WTC11 (cell line): ENCODE results near the gene HNRNPUL2. TPM values are rescaled to one million over a fixed set of nuclear protein-coding genes. Genes with fewer than 3 reads are reported as not detected.

Experiments used
- CREB1 ChIP-seq: sonication (generic); formaldehyde crosslinking; IDR thresholded peaks from 2 replicates; pipeline ENCODE4 v1.8.0; 2023; ENCODE audit warnings: mild to moderate bottlenecking, missing genetic modification reagents
- ETV6 ChIP-seq: sonication (generic); formaldehyde crosslinking; IDR thresholded peaks from 2 replicates; pipeline ENCODE4 v1.8.1; 2022; ENCODE audit warnings: mild to moderate bottlenecking, missing genetic modification reagents
- FOXK1 ChIP-seq: sonication (generic); formaldehyde crosslinking; IDR thresholded peaks from 2 replicates; pipeline ENCODE4 v1.8.0; 2022; ENCODE audit warnings: mild to moderate bottlenecking, moderate library complexity, missing genetic modification reagents
- HMGXB4 ChIP-seq: sonication (generic); formaldehyde crosslinking; IDR thresholded peaks from 2 replicates; pipeline ENCODE4 v1.8.1; 2023; ENCODE audit warnings: mild to moderate bottlenecking, moderate library complexity, missing genetic modification reagents
- KAT7 ChIP-seq: sonication (generic); formaldehyde crosslinking; IDR thresholded peaks from 2 replicates; pipeline ENCODE4 v1.8.1; 2023; ENCODE audit warnings: missing genetic modification reagents, mild to moderate bottlenecking, borderline replicate concordance
- MYBL2 ChIP-seq: sonication (generic); formaldehyde crosslinking; IDR thresholded peaks from 2 replicates; pipeline ENCODE4 v1.8.1; 2023; ENCODE audit warnings: mild to moderate bottlenecking, moderate library complexity, missing genetic modification reagents
- NFE2L1 ChIP-seq: sonication (generic); formaldehyde crosslinking; IDR thresholded peaks from 2 replicates; pipeline ENCODE4 v1.8.1; 2023; ENCODE audit warnings: missing genetic modification reagents
- NFYB ChIP-seq: sonication (generic); formaldehyde crosslinking; conservative IDR thresholded peaks from 2 replicates; pipeline ENCODE4 v1.8.0; 2022; ENCODE audit warnings: low read depth, missing genetic modification reagents
- PREB ChIP-seq: sonication (generic); formaldehyde crosslinking; IDR thresholded peaks from 2 replicates; pipeline ENCODE4 v1.8.1; 2022; ENCODE audit warnings: mild to moderate bottlenecking, missing genetic modification reagents, moderate library complexity, borderline replicate concordance
- PRRX2 ChIP-seq: fragments of 250-450 bp; sonication (Bioruptor Pico); IDR thresholded peaks from 2 replicates; pipeline ENCODE4 v1.8.0; 2021; ENCODE audit warnings: mild to moderate bottlenecking
- RORB ChIP-seq: fragments of 250-450 bp; sonication (Bioruptor Pico); IDR thresholded peaks from 2 replicates; pipeline ENCODE4 v1.9.0; 2021; ENCODE audit warnings: mild to moderate bottlenecking
- USF2 ChIP-seq: sonication (generic); formaldehyde crosslinking; IDR thresholded peaks from 2 replicates; pipeline ENCODE4 v1.8.1; 2023; ENCODE audit warnings: mild to moderate bottlenecking, missing genetic modification reagents, moderate library complexity
- ZBTB43 ChIP-seq: sonication (generic); formaldehyde crosslinking; IDR thresholded peaks from 2 replicates; pipeline ENCODE4 v1.8.1; 2023; ENCODE audit warnings: mild to moderate bottlenecking, missing genetic modification reagents
- ZNF263 ChIP-seq: sonication (generic); formaldehyde crosslinking; IDR thresholded peaks from 2 replicates; pipeline ENCODE4 v1.8.1; 2022; ENCODE audit warnings: low read depth, mild to moderate bottlenecking, moderate library complexity, missing genetic modification reagents
- ZNF396 ChIP-seq: fragments of 250-450 bp; sonication (Bioruptor Pico); IDR thresholded peaks from 2 replicates; pipeline ENCODE4 v1.8.0; 2021; ENCODE audit warnings: mild to moderate bottlenecking, moderate library complexity, borderline replicate concordance
- ZNF425 ChIP-seq: fragments of 250-450 bp; sonication (Bioruptor Pico); conservative IDR thresholded peaks from 2 replicates; pipeline ENCODE4 v1.9.0; 2021; ENCODE audit warnings: mild to moderate bottlenecking
- ZSCAN18 ChIP-seq: fragments of 250-450 bp; sonication (Bioruptor Pico); IDR thresholded peaks from 2 replicates; pipeline ENCODE4 v2.1.2; 2022; ENCODE audit warnings: mild to moderate bottlenecking, moderate library complexity
- total RNA-seq: library from RNA; stranded (reverse); gene quantifications from 3 replicates; pipeline ENCODE4 v1.2.3, GENCODE V29; 2021
- TF ChIP-seq, protein P1 (sequence below): sonication (generic); formaldehyde crosslinking; conservative IDR thresholded peaks from 2 replicates; pipeline ENCODE4 v1.8.1; 2022; ENCODE audit warnings: mild to moderate bottlenecking, missing genetic modification reagents
- TF ChIP-seq, protein P2 (sequence below): sonication (generic); formaldehyde crosslinking; IDR thresholded peaks from 2 replicates; pipeline ENCODE4 v1.8.0; 2022; ENCODE audit warnings: mild to moderate bottlenecking, missing genetic modification reagents
- TF ChIP-seq, protein P3 (sequence below): sonication (generic); formaldehyde crosslinking; IDR thresholded peaks from 2 replicates; pipeline ENCODE4 v1.8.0; 2022; ENCODE audit warnings: mild to moderate bottlenecking, missing genetic modification reagents
- TF ChIP-seq, protein P4 (sequence below): sonication (generic); formaldehyde crosslinking; IDR thresholded peaks from 2 replicates; pipeline ENCODE4 v1.8.0; 2022; ENCODE audit warnings: mild to moderate bottlenecking, missing genetic modification reagents
- TF ChIP-seq, protein P5 (sequence below): sonication (generic); formaldehyde crosslinking; conservative IDR thresholded peaks from 2 replicates; pipeline ENCODE4 v1.8.1; 2023; ENCODE audit warnings: mild to moderate bottlenecking, low read depth, missing genetic modification reagents, moderate library complexity

The HNRNPUL2 gene
- total RNA-seq, 1 experiment from 2014 or later, result 42.1 TPM

DNA sequence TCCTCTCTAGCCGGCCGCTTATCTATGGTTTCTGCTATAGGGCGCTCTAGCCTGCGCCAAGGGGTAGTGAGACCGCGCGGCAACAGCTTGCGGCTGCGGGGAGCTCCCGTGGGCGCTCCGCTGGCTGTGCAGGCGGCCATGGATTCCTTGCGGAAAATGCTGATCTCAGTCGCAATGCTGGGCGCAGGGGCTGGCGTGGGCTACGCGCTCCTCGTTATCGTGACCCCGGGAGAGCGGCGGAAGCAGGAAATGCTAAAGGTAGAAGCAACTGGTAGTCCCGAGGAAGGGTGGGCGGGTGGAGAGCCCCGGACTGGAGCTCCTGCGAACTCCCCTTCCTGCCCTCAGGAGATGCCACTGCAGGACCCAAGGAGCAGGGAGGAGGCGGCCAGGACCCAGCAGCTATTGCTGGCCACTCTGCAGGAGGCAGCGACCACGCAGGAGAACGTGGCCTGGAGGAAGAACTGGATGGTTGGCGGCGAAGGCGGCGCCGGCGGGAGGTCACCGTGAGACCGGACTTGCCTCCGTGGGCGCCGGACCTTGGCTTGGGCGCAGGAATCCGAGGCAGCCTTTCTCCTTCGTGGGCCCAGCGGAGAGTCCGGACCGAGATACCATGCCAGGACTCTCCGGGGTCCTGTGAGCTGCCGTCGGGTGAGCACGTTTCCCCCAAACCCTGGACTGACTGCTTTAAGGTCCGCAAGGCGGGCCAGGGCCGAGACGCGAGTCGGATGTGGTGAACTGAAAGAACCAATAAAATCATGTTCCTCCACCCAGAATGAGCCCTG is 55.5 kb downstream of the HNRNPUL2 start, which contains the start of the genes LBHD1 and UQCC3 (continued):
- TF ChIP-seq RORB (CRISPR knock-in tag) (no peak), ZNF263 (CRISPR knock-in tag) (no peak), FOXK1 (CRISPR knock-in tag) (peak; percentile 82), NFE2L1 (CRISPR knock-in tag) (0 out of 2 replicates have a peak, but pooled peaks have one; percentile 7), KAT7 (CRISPR knock-in tag) (peak; percentile 72; the same call in 1 of the 2 replicates), MYBL2 (CRISPR knock-in tag) (peak; percentile 87), PREB (CRISPR knock-in tag) (no peak), PRRX2 (no peak), HMGXB4 (CRISPR knock-in tag) (0 out of 2 replicates have a peak, but pooled peaks have one; percentile 75), ZNF425 (CRISPR knock-in tag) (no peak), ETV6 (CRISPR knock-in tag) (peak; percentile 67), USF2 (CRISPR knock-in tag) (peak; percentile 52), ZBTB43 (CRISPR knock-in tag) (peak; percentile 82), ZSCAN18 (CRISPR knock-in tag) (no peak), CREB1 (no peak), ZNF396 (no peak), NFYB (no peak)
- TF ChIP-seq, protein P1, sequence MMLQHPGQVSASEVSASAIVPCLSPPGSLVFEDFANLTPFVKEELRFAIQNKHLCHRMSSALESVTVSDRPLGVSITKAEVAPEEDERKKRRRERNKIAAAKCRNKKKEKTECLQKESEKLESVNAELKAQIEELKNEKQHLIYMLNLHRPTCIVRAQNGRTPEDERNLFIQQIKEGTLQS, result no peak
- TF ChIP-seq, protein P2, sequence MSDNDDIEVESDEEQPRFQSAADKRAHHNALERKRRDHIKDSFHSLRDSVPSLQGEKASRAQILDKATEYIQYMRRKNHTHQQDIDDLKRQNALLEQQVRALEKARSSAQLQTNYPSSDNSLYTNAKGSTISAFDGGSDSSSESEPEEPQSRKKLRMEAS (CRISPR knock-in tag), result peak; percentile 79
- TF ChIP-seq, protein P3, sequence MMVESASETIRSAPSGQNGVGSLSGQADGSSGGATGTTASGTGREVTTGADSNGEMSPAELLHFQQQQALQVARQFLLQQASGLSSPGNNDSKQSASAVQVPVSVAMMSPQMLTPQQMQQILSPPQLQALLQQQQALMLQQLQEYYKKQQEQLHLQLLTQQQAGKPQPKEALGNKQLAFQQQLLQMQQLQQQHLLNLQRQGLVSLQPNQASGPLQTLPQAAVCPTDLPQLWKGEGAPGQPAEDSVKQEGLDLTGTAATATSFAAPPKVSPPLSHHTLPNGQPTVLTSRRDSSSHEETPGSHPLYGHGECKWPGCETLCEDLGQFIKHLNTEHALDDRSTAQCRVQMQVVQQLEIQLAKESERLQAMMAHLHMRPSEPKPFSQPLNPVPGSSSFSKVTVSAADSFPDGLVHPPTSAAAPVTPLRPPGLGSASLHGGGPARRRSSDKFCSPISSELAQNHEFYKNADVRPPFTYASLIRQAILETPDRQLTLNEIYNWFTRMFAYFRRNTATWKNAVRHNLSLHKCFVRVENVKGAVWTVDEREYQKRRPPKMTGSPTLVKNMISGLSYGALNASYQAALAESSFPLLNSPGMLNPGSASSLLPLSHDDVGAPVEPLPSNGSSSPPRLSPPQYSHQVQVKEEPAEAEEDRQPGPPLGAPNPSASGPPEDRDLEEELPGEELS (CRISPR knock-in tag), result peak; percentile 41
- TF ChIP-seq, protein P4, sequence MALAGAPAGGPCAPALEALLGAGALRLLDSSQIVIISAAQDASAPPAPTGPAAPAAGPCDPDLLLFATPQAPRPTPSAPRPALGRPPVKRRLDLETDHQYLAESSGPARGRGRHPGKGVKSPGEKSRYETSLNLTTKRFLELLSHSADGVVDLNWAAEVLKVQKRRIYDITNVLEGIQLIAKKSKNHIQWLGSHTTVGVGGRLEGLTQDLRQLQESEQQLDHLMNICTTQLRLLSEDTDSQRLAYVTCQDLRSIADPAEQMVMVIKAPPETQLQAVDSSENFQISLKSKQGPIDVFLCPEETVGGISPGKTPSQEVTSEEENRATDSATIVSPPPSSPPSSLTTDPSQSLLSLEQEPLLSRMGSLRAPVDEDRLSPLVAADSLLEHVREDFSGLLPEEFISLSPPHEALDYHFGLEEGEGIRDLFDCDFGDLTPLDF (CRISPR knock-in tag), result peak; percentile 64; the same call in 1 of the 2 replicates
- TF ChIP-seq, protein P5, sequence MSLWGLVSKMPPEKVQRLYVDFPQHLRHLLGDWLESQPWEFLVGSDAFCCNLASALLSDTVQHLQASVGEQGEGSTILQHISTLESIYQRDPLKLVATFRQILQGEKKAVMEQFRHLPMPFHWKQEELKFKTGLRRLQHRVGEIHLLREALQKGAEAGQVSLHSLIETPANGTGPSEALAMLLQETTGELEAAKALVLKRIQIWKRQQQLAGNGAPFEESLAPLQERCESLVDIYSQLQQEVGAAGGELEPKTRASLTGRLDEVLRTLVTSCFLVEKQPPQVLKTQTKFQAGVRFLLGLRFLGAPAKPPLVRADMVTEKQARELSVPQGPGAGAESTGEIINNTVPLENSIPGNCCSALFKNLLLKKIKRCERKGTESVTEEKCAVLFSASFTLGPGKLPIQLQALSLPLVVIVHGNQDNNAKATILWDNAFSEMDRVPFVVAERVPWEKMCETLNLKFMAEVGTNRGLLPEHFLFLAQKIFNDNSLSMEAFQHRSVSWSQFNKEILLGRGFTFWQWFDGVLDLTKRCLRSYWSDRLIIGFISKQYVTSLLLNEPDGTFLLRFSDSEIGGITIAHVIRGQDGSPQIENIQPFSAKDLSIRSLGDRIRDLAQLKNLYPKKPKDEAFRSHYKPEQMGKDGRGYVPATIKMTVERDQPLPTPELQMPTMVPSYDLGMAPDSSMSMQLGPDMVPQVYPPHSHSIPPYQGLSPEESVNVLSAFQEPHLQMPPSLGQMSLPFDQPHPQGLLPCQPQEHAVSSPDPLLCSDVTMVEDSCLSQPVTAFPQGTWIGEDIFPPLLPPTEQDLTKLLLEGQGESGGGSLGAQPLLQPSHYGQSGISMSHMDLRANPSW (CRISPR knock-in tag), result no peak
